Liver (tissue), 9 donors: Measurements from ENCODE around the gene POLE2. TPM values are rescaled to one million over a fixed set of nuclear protein-coding genes. Genes with fewer than 3 reads are reported as not detected.
A peak's percentile ranks its signal among the peaks of the same experiment; 100 is the strongest.
"Not testable (repeated sequence)": the region's sequence is repeated elsewhere in the genome, so short reads cannot be mapped to it uniquely, and the experiment has no call there.

Experiments
- DNase-seq: peaks from one replicate; pipeline ENCODE4 v3.0.0-alpha.2; 2017; ENCODE audit warnings: low spot score
- H3K27ac ChIP-seq, 2 donors: one replicate each; pipeline ENCODE4 v1.7.0; 2013; ENCODE audit warnings: inconsistent platforms in 2 of 2, low read length in 2 of 2, control low read depth in 1 of 2, low read depth in 1 of 2, mild to moderate bottlenecking in 1 of 2
- H3K27me3 ChIP-seq, 4 donors: one replicate each; pipeline versions ENCODE4 v1.6.1 to v1.7.0; 2013; ENCODE audit warnings: low read length in 3 of 4, inconsistent platforms in 1 of 4, mild to moderate bottlenecking in 1 of 4, moderate library complexity in 1 of 4; ENCODE audit not compliant: control insufficient read depth in 4 of 4, insufficient read depth in 4 of 4
- H3K36me3 ChIP-seq, 4 donors: one replicate each; pipeline versions ENCODE4 v1.6.1 to v1.7.0; 2013; ENCODE audit warnings: low read length in 3 of 4, mild to moderate bottlenecking in 3 of 4, low read depth in 1 of 4, moderate library complexity in 1 of 4; ENCODE audit not compliant: control insufficient read depth in 4 of 4, insufficient read depth in 3 of 4
- H3K4me1 ChIP-seq, 4 donors: one replicate each; pipeline versions ENCODE4 v1.6.1 to v1.7.0; 2013; ENCODE audit warnings: low read length in 3 of 4, mild to moderate bottlenecking in 3 of 4, moderate library complexity in 1 of 4; ENCODE audit not compliant: control insufficient read depth in 4 of 4, insufficient read depth in 4 of 4
- H3K4me3 ChIP-seq, 3 donors: one replicate each; pipeline versions ENCODE4 v1.6.1 to v1.7.0; 2013; ENCODE audit warnings: low read length in 3 of 3, control low read depth in 1 of 3, low read depth in 1 of 3, mild to moderate bottlenecking in 1 of 3
- H3K9ac ChIP-seq, 2 donors: one replicate each; pipeline ENCODE4 v1.7.0; 2013; ENCODE audit warnings: low read length in 2 of 2, mild to moderate bottlenecking in 2 of 2, moderate library complexity in 2 of 2, control low read depth in 1 of 2, low read depth in 1 of 2
- H3K9me3 ChIP-seq, 4 donors: one replicate each; pipeline versions ENCODE4 v1.6.1 to v1.7.0; 2013; ENCODE audit warnings: low read length in 3 of 4; ENCODE audit not compliant: control insufficient read depth in 4 of 4
- EGR1 ChIP-seq, 2 donors: IDR thresholded peaks; 2 replicates each; pipeline ENCODE4 v1.6.1; 2016 to 2018; ENCODE audit warnings: antibody characterized with exemption in 2 of 2, low read depth in 2 of 2
- FOXA1 ChIP-seq: IDR thresholded peaks from 2 replicates; pipeline ENCODE4 v1.6.1; 2016; ENCODE audit warnings: antibody characterized with exemption
- JUND ChIP-seq, 2 donors: IDR thresholded peaks; 2 replicates each; pipeline ENCODE4 v1.6.1; 2016; ENCODE audit warnings: antibody characterized with exemption in 2 of 2
- RAD21 ChIP-seq, 2 donors: IDR thresholded peaks; 2 replicates each; pipeline ENCODE4 v1.6.1; 2016; ENCODE audit warnings: antibody characterized with exemption in 2 of 2, mild to moderate bottlenecking in 2 of 2
- RXRA ChIP-seq, 2 donors: IDR thresholded peaks; 2 replicates each; pipeline ENCODE4 v1.6.1; 2017 to 2018; ENCODE audit warnings: antibody characterized with exemption in 2 of 2, mild to moderate bottlenecking in 1 of 2
- YY1 ChIP-seq: IDR thresholded peaks from 2 replicates; pipeline ENCODE4 v1.6.1; 2016; ENCODE audit warnings: antibody characterized with exemption, mild to moderate bottlenecking
- WGBS: extraction: QIAGEN DNeasy Blood & Tissue Kit; methylation state at CpG from one replicate; pipeline ENCODE4 v1.1.7; 2013; 5-methylcytosine and 5-hydroxymethylcytosine counted together
- polyA plus RNA-seq, 2 donors: library from polyadenylated mRNA; stranded (reverse) in 1 of 2; unstranded in 1 of 2; fragments of 200-250 nt in 1 of 2; fragments of >200 nt in 1 of 2; fragmentation: Nextera tagmentation in 1 of 2; extraction: Ambion mirVana in 1 of 2; gene quantifications; one replicate each; pipeline versions ENCODE4 v1.2.1 to v1.2.3, GENCODE V29; 2013 to 2015
- total RNA-seq, 2 donors: library from RNA; depleted of rRNA; stranded (reverse); fragments of >200 nt; gene quantifications; one replicate each; pipeline ENCODE4 v1.2.3, GENCODE V29; 2014
- TF ChIP-seq, protein P1 (sequence below): IDR thresholded peaks from 2 replicates; pipeline ENCODE4 v1.6.1; 2016; ENCODE audit warnings: antibody characterized with exemption
- TF ChIP-seq, protein P2 (sequence below): IDR thresholded peaks from 2 replicates; pipeline ENCODE4 v1.6.1; 2016; ENCODE audit warnings: antibody characterized with exemption, mild to moderate bottlenecking
- donor health status: healthy.
- donor health status: healthy.
- donor health status: healthy.
- donor health status: healthy.
- donor health status: healthy.

Gene POLE2
- total and polyA plus RNA-seq, 4 donors = 1.3 to 16.5 (median 1.7) TPM

DNA sequence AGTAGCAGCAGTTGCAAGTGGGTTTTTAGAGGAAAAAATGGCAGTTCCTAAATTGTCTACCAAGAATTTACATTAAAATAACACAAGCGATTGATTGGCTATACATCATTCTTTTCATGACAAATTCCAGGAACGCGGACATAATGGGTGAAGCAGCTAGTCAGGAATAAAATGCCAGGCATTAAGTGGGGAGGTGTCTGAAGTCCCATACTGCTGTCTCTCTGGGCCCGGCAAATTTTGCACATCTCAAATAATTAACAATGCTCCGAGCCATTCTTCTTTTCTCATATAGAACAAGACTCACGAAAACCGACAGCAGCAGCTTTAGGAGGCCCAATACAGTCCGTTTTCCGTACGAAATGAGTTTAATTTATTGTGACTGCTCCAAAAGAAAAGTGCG lies 68.3 kb downstream of the POLE2 start:
- TF ChIP-seq, protein P1, sequence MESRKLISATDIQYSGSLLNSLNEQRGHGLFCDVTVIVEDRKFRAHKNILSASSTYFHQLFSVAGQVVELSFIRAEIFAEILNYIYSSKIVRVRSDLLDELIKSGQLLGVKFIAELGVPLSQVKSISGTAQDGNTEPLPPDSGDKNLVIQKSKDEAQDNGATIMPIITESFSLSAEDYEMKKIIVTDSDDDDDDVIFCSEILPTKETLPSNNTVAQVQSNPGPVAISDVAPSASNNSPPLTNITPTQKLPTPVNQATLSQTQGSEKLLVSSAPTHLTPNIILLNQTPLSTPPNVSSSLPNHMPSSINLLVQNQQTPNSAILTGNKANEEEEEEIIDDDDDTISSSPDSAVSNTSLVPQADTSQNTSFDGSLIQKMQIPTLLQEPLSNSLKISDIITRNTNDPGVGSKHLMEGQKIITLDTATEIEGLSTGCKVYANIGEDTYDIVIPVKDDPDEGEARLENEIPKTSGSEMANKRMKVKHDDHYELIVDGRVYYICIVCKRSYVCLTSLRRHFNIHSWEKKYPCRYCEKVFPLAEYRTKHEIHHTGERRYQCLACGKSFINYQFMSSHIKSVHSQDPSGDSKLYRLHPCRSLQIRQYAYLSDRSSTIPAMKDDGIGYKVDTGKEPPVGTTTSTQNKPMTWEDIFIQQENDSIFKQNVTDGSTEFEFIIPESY = no peak
- TF ChIP-seq RXRA (IDR thresholded peaks at IDR 0.05) (peak in 1 of 2 donors; percentile 6), RAD21 (IDR thresholded peaks at IDR 0.05) (no peak), FOXA1 (no peak), YY1 (no peak)
- Histone ChIP-seq H3K9me3 (no peaks in the 10 kb centered on the region), H3K27me3 (no peaks in the 10 kb centered on the region), H3K36me3 (peaks cover 0 to 11% (median 5%) of the 10 kb centered on the region in 4 donors), H3K4me3 (peak overlapping the region; percentile 80 to 92 (median 88)), H3K4me1 (peaks cover 0 to 44% (median 22%) of the 10 kb centered on the region in 4 donors), H3K9ac (peak overlapping the region; percentile 88 to 93), H3K27ac (peak overlapping the region; percentile 93 to 96)
- DNase-seq = no peak
- WGBS = 1% methylated on average over 11 of the region's 11 CpGs

- not testable (repeated sequence) for H3K27me3 ChIP-seq, H3K9me3 ChIP-seq, H3K27ac ChIP-seq, DNase-seq
- WGBS = 67% methylated on average over 19 of the region's 19 CpGs
- H3K36me3 ChIP-seq = peaks cover 0 to 11% (median 5%) of the 10 kb centered on the region in 4 donors
- peak overlapping the region; percentile 88 to 93 for H3K9ac ChIP-seq
- peaks cover 0 to 43% (median 20%) of the 10 kb centered on the region in 4 donors for H3K4me1 ChIP-seq
- H3K4me3 ChIP-seq = peak overlapping the region; percentile 80 to 92 (median 88)
Observed at GRCh38 chr14:49619273-49619672, 68.7 kb downstream of the POLE2 start.

DNA sequence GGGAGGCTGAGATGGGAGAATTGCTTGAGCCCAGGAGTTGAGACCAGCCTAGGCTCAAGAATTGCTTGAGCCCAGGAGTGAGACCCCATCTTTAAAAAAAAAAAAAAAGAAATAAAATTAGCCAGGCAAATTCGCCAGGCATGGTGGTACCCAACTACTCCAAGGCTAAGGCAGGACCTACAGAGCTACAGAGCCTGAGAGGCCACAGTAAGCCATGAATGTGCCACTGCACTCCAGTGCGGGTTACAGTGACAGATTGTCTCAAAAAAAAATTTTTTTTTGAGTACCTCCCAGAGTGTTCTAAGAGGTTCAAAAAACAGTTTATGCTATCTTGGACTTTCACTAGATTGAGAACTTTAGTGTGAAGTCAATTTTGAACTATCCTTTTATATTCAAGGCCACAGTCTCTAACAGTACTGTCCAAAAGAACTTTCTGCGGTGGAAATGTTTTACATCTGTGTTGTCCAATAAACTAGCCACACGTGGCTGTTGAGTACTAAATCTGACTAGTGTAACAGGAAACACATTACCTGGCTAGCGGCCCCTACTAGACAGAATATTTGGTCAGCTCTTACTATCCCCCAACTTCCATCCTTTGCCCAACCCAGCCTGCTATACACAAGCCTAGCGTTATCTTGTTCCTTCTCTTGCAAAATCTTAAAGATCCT lies 70.0 kb downstream of the POLE2 start:
- no peaks in the 10 kb centered on the region for H3K27me3 ChIP-seq
- DNase-seq = no peak
- 92% methylated on average over 6 of the region's 6 CpGs for WGBS
- H3K9me3 ChIP-seq = no peaks in the 10 kb centered on the region
- no peak overlapping the region for H3K27ac ChIP-seq
- H3K4me1 ChIP-seq = peaks cover 0 to 30% (median 14%) of the 10 kb centered on the region in 4 donors
- H3K9ac ChIP-seq = no peak overlapping the region
- no peak for TF ChIP-seq JUND (IDR thresholded peaks at IDR 0.05)
- TF ChIP-seq, protein P2, sequence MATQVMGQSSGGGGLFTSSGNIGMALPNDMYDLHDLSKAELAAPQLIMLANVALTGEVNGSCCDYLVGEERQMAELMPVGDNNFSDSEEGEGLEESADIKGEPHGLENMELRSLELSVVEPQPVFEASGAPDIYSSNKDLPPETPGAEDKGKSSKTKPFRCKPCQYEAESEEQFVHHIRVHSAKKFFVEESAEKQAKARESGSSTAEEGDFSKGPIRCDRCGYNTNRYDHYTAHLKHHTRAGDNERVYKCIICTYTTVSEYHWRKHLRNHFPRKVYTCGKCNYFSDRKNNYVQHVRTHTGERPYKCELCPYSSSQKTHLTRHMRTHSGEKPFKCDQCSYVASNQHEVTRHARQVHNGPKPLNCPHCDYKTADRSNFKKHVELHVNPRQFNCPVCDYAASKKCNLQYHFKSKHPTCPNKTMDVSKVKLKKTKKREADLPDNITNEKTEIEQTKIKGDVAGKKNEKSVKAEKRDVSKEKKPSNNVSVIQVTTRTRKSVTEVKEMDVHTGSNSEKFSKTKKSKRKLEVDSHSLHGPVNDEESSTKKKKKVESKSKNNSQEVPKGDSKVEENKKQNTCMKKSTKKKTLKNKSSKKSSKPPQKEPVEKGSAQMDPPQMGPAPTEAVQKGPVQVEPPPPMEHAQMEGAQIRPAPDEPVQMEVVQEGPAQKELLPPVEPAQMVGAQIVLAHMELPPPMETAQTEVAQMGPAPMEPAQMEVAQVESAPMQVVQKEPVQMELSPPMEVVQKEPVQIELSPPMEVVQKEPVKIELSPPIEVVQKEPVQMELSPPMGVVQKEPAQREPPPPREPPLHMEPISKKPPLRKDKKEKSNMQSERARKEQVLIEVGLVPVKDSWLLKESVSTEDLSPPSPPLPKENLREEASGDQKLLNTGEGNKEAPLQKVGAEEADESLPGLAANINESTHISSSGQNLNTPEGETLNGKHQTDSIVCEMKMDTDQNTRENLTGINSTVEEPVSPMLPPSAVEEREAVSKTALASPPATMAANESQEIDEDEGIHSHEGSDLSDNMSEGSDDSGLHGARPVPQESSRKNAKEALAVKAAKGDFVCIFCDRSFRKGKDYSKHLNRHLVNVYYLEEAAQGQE = no peak
- no peak for TF ChIP-seq RAD21 (IDR thresholded peaks at IDR 0.05)
- no peak for TF ChIP-seq EGR1 (IDR thresholded peaks at IDR 0.05; ENCODE audit: low read depth in 2 of 2)
- no peak overlapping the region for H3K4me3 ChIP-seq
- peaks cover 0 to 11% (median 5%) of the 10 kb centered on the region in 4 donors for H3K36me3 ChIP-seq
